LHCN-M2 (cell line): ENCODE data around the gene SLC7A14. TPM values are rescaled to one million over a fixed set of nuclear protein-coding genes. Genes with fewer than 3 reads are reported as not detected.
"Not testable (repeated sequence)": the region's sequence is repeated elsewhere in the genome, so short reads cannot be mapped to it uniquely, and the experiment has no call there.

Experiments
- DNase-seq: peaks from one replicate; pipeline ENCODE4 v3.0.0-alpha.2; 2012; ENCODE audit warnings: low read depth
- total RNA-seq: library from RNA; depleted of rRNA; stranded (reverse); fragments of >200 nt; gene quantifications from 2 replicates; pipeline ENCODE4 v1.2.3, GENCODE V29; 2014

SLC7A14 gene
- total RNA-seq, 1 experiment from 2014 or later = 0.34 TPM

GRCh38 chr3:170594528-170594927 is 8.7 kb upstream of the SLC7A14 start:
- no peak for DNase-seq

DNA sequence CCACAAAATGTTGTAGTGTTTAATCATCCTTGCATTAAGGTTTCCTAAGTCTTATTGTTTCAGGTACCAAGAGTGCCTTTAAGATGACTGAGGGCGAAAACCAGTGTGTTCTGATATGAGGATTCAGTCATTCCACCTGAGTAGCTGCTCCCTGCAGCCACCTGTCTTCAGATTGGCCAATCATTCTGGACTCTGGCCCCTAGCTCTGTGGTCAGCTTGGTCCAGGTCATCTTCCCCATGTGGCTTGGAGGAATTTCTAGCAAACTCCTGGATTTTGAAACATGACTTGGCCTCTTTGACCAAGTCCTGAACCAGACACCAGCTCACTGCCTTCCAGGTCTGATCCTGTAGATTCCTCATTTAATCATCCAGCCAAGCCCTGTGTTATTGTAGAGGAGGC is 7.8 kb upstream of the SLC7A14 start:
- DNase-seq = no peak

GRCh38 chr3:170589113-170589512 is 3.2 kb upstream of the SLC7A14 start:
- DNase-seq = no peak

DNA sequence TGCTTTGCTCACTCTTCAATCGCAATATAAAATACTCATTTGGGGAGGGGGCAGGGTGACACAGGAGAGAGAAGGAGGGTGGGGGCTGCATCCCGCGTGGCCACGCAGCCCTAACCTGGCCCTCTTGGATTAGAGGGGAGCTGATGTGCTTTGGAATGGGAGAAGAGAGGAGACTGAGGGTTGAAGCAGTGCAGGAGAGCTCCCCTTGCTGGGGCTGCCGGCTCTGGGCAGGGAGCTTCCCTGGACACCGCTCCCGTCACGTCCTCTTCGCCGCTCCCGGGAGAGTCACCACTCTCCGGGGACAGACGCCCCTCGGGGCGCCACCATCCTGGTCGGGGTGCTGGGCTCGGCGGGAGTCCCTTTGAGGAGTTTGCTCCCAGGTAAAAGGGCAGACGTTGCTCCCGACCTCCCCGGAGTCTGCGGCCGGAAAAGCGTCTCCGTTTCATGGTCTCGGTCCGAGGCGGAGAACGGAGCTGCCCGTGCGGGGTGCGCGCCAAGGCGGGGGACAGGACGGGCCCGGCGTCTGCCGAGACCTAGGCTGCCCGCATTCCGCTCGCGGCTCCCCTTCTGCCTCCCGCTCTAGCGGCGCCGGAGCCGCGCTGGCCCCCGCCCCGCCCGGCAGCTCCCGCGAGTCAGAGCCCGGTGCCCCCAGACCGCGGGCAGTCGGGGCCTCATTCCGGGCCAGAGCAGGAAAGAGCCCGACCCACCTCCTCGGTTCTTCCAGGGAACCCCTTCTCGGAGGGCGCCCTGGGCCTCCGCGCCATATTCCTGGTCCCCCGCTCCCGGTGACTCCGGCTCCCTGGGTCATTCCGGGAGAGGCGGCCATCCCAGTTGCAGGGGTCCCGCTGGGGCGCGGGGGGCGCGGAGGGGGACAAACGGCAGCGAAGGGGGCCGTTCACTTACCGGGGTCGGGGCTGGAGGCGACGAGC is 603 bp downstream of the SLC7A14 start:
- DNase-seq = no peak

DNA sequence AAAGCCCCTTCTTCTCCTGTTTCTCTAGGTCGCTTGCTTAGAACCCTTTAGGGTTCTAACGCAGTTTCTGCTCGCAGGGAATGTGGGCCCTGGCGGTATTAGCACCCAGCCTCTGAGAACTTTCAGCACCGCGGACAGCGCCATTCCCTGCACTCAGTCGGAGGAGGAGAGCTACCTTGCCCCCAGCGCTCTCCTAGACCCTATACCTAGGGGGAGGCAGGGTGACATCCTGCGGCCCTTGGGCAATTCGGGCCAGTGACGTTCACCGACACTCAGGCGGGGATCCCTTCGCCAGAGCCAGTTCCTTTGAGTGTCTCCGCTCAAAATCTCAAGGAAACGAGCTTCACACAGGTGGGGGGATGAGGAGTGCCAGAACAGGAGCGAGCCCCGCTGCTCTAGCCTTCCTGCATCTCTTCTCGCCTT is 1.3 kb downstream of the SLC7A14 start:
- peak; percentile 62 for DNase-seq

- no peak for DNase-seq
These were observed 6.2 kb downstream of the SLC7A14 start for GRCh38 chr3:170579646-170580045.

DNA sequence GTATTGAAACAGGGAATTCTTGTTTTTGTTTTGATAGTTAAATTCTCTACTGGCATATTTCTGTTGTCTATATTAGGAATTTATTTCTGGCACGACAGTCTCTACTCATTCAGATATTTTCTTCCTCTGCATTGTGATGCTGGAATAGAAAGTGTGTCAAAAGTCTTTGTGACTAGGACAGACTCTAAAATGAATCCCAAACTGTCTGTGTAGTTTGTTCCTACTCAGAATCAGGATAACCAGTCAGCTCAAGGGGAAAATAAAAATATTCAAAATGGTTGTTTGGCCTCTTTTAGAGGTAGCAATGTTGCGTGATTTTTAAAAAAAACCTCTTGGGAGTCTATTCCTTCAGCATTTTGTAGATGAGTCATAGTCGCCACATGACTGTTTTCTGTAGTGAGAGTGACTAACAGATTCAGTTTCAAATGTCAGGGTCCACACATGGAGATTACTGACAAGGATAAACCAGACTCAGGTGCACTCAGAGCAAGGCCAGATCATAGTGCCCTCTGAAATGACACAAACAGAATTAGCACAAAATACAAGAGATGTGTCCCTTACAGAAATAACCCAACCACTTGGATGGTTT is 13.1 kb downstream of the SLC7A14 start:
- DNase-seq = peak; percentile 91

GRCh38 chr3:170567598-170567997 is 18.3 kb downstream of the SLC7A14 start:
- not testable (repeated sequence) for DNase-seq

DNA sequence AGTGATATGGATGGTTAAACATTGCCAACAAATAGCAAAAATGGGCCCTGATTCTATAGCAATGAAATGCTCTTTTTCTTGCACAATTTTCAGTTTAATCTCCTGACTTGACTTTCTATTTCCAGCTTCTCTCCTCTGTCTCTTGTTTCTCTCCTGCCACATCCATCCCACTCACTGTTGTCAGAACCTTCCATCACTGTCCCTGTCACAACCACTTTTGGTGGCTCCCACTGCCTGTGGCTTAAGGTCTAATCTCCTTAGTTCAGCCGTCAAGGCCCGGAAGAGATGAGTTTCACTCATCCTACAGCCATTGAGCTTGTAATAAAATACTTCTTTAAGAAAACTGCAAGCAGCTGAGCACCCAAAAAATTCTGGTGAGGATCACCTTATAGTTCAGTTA is 19.5 kb downstream of the SLC7A14 start:
- no peak for DNase-seq

DNA sequence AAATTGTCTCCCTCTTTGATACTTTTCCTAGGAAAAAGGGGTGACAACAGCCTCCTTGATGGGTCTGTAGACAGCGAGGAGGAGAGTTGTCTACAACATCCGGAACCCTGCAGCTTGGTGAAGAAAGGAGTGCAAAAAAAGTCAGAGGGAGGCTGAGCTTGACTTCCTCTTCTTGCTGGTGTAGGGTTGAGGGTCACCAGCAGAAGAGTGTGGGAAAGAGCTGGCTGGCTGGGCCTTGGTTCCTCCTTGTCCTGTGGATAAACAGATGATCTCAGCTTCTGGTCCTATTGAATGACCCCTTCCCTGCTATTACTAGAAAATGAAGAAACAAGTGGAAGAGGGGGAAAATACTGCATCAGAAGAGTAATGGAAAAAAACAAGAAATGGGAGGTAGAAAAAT is 20.4 kb downstream of the SLC7A14 start:
- DNase-seq = no peak

DNA sequence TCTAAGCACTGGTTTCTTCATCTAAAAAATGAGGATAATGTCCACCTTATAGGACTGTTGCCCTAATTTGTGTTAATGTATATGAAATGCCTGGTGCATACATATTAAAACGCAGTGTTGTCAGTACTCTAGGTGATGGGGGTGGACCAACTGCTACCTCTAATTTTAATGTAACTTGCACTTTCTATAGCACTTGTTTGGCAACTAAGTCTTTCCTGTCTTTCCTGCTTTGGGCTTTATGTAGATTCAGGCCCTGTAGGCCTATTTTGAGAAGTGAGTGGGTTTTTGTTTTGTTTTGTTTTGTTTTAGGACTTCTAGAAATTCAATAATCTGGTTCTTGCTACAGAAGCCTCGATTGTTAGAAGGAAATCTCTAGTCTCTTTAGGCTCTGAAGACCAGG is 21.2 kb downstream of the SLC7A14 start:
- no peak for DNase-seq

DNA sequence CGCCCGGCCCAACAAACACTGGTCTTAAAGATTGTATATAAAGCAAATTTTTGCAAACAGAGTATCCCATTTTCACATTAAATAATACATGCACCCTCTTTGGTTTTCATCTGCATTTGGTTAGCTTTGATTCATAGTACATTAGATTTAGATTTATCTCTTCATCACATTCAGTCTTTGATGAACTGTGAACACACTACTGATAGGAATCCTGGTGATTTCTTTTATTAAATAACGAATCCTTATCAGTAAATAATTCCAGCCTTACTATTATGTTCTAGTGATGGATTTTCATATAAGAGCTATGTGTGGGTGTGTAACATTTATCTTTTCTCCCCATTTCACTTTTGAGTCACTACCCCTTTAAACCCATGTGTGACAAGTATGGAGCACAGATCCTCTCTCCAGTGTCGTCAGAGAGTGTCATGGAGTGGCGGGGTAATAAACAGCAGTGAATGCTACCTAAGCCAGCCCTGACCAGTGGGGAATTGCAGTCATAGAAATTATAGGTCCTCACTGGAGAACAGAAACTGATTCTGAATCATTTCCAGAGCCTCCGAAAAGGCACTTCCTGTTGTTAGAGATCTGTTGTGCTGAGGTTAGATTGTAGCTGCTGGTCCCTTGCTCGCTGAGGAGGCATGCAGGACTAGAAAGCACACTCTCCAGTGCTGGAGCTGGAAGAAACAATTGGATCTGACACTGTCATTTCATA is 22.0 kb downstream of the SLC7A14 start:
- DNase-seq = peak; percentile 83

DNA sequence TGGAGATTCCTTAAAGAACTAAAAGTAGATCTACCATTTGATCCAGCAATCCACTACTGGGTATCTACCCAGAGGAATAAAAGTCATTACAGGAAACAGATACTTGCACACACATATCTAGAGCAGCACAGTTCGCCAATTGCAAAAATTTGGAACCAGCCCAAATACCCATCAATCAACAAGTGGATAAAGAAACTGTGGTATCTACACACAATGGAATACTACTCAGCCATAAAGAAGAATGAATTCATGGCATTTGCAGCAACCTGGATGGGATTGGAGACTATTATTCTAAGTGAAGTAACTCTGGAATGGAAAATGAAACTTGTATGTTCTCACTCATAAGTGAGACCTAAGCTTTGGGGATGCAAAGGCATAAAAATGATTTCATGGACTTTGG is 23.8 kb downstream of the SLC7A14 start:
- DNase-seq = no peak

GRCh38 chr3:170560717-170561382 is 25.0 kb downstream of the SLC7A14 start:
- peak; percentile 33 for DNase-seq

GRCh38 chr3:170560296-170560695 is 25.6 kb downstream of the SLC7A14 start:
- DNase-seq = no peak

DNA sequence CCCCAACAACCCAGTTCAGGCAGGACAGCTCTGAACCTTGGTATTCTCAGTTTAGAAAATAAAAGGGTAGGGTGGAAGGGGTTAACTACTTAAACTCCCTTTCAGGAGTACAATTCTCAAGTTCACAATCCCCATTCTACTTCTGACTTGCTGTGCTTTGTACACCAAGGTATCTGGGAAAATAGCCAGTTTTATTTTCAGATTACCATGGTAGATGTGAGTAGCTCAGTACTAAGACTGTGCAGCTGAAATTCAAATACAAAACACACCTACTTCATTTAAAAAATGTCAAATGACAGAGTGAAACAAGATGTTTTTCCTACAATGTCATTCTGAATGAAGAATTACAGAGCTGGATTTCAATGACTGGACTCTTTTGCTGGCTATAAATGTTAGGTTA is 27.4 kb downstream of the SLC7A14 start:
- DNase-seq = no peak

GRCh38 chr3:170555329-170555728 is 30.5 kb downstream of the SLC7A14 start:
- DNase-seq = peak; percentile 50

DNA sequence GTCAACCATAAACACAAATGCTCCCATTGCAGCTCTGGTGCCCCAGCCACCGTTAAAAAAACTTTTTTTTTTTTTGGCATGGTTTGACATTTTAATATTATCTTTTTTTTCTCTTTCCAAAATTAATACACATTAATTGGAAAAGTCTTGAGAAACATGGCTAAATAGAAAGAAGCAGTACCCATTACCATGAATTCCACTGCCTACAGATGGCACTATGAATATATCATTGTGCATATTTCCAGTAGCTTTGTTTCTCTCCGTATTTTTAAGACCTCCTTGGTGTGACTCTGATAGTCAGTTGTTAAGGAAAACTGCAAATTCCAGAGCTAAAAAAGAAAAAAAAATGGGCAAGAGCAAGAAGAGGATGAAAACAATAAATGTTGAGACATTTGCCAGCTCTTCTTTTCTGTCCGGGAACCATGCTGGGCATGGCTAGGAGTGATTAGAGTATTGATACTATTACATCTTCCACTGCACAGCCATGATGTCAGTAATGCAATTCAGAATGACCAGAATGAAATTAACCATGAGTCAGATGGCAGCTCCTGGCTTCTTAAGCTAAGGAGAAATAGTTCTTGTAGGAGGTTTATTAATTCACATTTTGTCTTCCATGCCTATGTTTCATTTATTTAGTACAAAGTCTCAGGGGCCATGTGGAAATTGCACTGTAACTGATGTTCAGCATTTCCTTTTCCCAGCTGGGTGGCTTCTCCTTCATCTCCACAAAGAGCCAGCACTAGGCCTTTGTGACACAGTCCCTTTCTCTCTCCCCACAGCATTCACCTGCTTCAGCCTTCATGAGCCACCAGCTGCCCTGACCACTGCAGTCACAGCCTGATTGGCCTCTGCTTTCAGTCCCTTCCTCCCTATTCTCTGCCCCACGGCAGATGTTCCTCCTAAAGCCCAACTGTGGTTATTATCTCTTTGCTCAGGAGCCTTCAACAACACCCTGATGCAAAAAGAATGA is 31.8 kb downstream of the SLC7A14 start:
- DNase-seq = peak; percentile 43

DNA sequence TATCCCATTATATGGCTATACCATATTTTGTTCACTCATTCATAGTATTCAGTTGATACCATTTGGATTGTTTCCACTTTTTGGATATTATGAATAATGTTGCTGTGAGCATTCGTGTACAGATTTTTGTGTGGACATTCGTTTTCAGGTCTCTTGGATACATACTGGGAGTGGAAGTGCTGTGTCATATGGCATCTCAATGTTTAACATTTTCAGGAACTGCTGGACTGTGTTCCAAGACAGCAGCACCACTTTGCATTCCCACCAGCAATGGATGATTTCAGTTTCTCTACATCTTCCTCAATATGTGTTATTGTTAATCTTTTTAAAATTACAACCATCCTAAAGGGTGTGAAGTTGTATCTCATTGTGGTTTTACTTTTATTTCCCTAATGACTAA is 34.6 kb downstream of the SLC7A14 start:
- DNase-seq = no peak

GRCh38 chr3:170542704-170543103 is 43.2 kb downstream of the SLC7A14 start:
- peak; percentile 25 for DNase-seq

GRCh38 chr3:170539897-170540296 is 46.0 kb downstream of the SLC7A14 start:
- DNase-seq = peak; percentile 29
